HEK293 (cell line): Measurements from ENCODE around the gene MEX3A.

ENCODE experiments used
- FEZF1 ChIP-seq: fragments of 450-650 bp; formaldehyde crosslinking; IDR thresholded peaks from 2 replicates; pipeline ENCODE4 v1.5.1; 2016; ENCODE audit warnings: missing biosample characterization, missing genetic modification characterization
- HOXD13 ChIP-seq: sonication (generic); formaldehyde crosslinking; IDR thresholded peaks from 2 replicates; pipeline ENCODE4 v1.8.0; 2022; ENCODE audit warnings: missing genetic modification reagents, borderline replicate concordance
- PRDM4 ChIP-seq: fragments of 450-650 bp; formaldehyde crosslinking; IDR thresholded peaks from 2 replicates; pipeline ENCODE4 v1.5.1; 2017; ENCODE audit warnings: missing biosample characterization, missing genetic modification characterization
- SCRT2 ChIP-seq: fragments of 450-650 bp; formaldehyde crosslinking; IDR thresholded peaks from 2 replicates; pipeline ENCODE4 v1.5.1; 2016; ENCODE audit warnings: missing biosample characterization, missing genetic modification characterization
- YY1 ChIP-seq: fragments of 450-650 bp; formaldehyde crosslinking; IDR thresholded peaks from 2 replicates; pipeline ENCODE4 v1.5.1; 2018; ENCODE audit warnings: missing biosample characterization, missing genetic modification characterization
- ZBTB26 ChIP-seq: fragments of 450-650 bp; formaldehyde crosslinking; optimal IDR thresholded peaks from 2 replicates; pipeline ENCODE3; 2016; ENCODE audit warnings: missing biosample characterization, mild to moderate bottlenecking, missing genetic modification characterization
- ZBTB48 ChIP-seq: fragments of 450-650 bp; formaldehyde crosslinking; IDR thresholded peaks from 2 replicates; pipeline ENCODE4 v1.5.1; 2016; ENCODE audit warnings: missing biosample characterization, missing genetic modification characterization
- ZBTB6 ChIP-seq: fragments of 450-650 bp; formaldehyde crosslinking; IDR thresholded peaks from 2 replicates; pipeline ENCODE4 v1.5.1; 2017; ENCODE audit warnings: missing biosample characterization, missing genetic modification characterization
- ZNF121 ChIP-seq: fragments of 450-650 bp; formaldehyde crosslinking; IDR thresholded peaks from 2 replicates; pipeline ENCODE4 v1.5.1; 2016; ENCODE audit warnings: missing biosample characterization, missing genetic modification characterization
- ZNF146 ChIP-seq: fragments of 450-650 bp; formaldehyde crosslinking; IDR thresholded peaks from 2 replicates; pipeline ENCODE4 v1.5.1; 2016; ENCODE audit warnings: missing biosample characterization, missing genetic modification characterization
- ZNF155 ChIP-seq: fragments of 450-650 bp; formaldehyde crosslinking; IDR thresholded peaks from 2 replicates; pipeline ENCODE4 v1.5.1; 2016; ENCODE audit warnings: missing biosample characterization, missing genetic modification characterization
- ZNF175 ChIP-seq: fragments of 450-650 bp; formaldehyde crosslinking; IDR thresholded peaks from 2 replicates; pipeline ENCODE4 v1.5.1; 2016; ENCODE audit warnings: missing biosample characterization, missing genetic modification characterization
- ZNF221 ChIP-seq: fragments of 450-650 bp; formaldehyde crosslinking; IDR thresholded peaks from 2 replicates; pipeline ENCODE4 v1.5.1; 2017; ENCODE audit warnings: missing biosample characterization, missing genetic modification characterization, borderline replicate concordance
- ZNF394 ChIP-seq: fragments of 450-650 bp; formaldehyde crosslinking; IDR thresholded peaks from 2 replicates; pipeline ENCODE4 v1.5.1; 2016; ENCODE audit warnings: missing biosample characterization, missing genetic modification characterization, mild to moderate bottlenecking, moderate library complexity, borderline replicate concordance
- ZNF488 ChIP-seq: fragments of 450-650 bp; formaldehyde crosslinking; IDR thresholded peaks from 2 replicates; pipeline ENCODE4 v1.5.1; 2016; ENCODE audit warnings: missing biosample characterization, missing genetic modification characterization
- ZNF521 ChIP-seq: fragments of 450-650 bp; formaldehyde crosslinking; IDR thresholded peaks from 2 replicates; pipeline ENCODE4 v1.5.1; 2017; ENCODE audit warnings: missing biosample characterization, mild to moderate bottlenecking, missing genetic modification characterization
- ZNF530 ChIP-seq: fragments of 450-650 bp; formaldehyde crosslinking; IDR thresholded peaks from 2 replicates; pipeline ENCODE4 v1.5.1; 2016; ENCODE audit warnings: low read depth, missing biosample characterization, missing genetic modification characterization
- ZNF629 ChIP-seq: fragments of 450-650 bp; formaldehyde crosslinking; IDR thresholded peaks from 2 replicates; pipeline ENCODE4 v1.5.1; 2017; ENCODE audit warnings: missing biosample characterization, missing genetic modification characterization
- ZNF747 ChIP-seq: fragments of 450-650 bp; formaldehyde crosslinking; IDR thresholded peaks from 2 replicates; pipeline ENCODE4 v1.5.1; 2016; ENCODE audit warnings: missing biosample characterization, missing genetic modification characterization
- ZNF76 ChIP-seq: fragments of 450-650 bp; formaldehyde crosslinking; IDR thresholded peaks from 2 replicates; pipeline ENCODE4; 2016; ENCODE audit warnings: low read depth, missing biosample characterization, missing genetic modification characterization, borderline replicate concordance
- ZSCAN5A ChIP-seq: fragments of 450-650 bp; formaldehyde crosslinking; IDR thresholded peaks from 2 replicates; pipeline ENCODE4 v1.5.1; 2016; ENCODE audit warnings: missing biosample characterization, missing genetic modification characterization
- TF ChIP-seq, protein P1 (sequence below): fragments of 450-650 bp; formaldehyde crosslinking; IDR thresholded peaks from 2 replicates; pipeline ENCODE4 v1.5.1; 2016; ENCODE audit warnings: missing biosample characterization, missing genetic modification characterization
- TF ChIP-seq, protein P2 (sequence below): fragments of 450-650 bp; formaldehyde crosslinking; IDR thresholded peaks from 2 replicates; pipeline ENCODE4 v1.5.1; 2016; ENCODE audit warnings: missing biosample characterization, missing genetic modification characterization

Gene MEX3A

GRCh38 chr1:156054500-156055280, 27.6 kb downstream of the MEX3A start, which contains the start of gene LAMTOR2 (continued):
- peak; percentile 78 for TF ChIP-seq ZBTB26
- peak; percentile 27 for TF ChIP-seq YY1
- no peak for TF ChIP-seq ZNF530
- peak; percentile 53 for TF ChIP-seq ZSCAN5A (tag by site-specific recombination)
- TF ChIP-seq ZNF121 (tag by site-specific recombination), result no peak
- no peak for TF ChIP-seq SCRT2 (tag by site-specific recombination)
- no peak for TF ChIP-seq ZNF747
- no peak for TF ChIP-seq HOXD13
- TF ChIP-seq ZNF629, result peak; percentile 56
- TF ChIP-seq FEZF1, result peak; percentile 85
- no peak for TF ChIP-seq ZNF175 (tag by site-specific recombination)
- peak; percentile 97 for TF ChIP-seq ZBTB48
- TF ChIP-seq ZNF521, result no peak
- TF ChIP-seq ZNF221 (tag by site-specific recombination), result no peak
- no peak for TF ChIP-seq ZNF155 (tag by site-specific recombination)
- TF ChIP-seq, protein P1, sequence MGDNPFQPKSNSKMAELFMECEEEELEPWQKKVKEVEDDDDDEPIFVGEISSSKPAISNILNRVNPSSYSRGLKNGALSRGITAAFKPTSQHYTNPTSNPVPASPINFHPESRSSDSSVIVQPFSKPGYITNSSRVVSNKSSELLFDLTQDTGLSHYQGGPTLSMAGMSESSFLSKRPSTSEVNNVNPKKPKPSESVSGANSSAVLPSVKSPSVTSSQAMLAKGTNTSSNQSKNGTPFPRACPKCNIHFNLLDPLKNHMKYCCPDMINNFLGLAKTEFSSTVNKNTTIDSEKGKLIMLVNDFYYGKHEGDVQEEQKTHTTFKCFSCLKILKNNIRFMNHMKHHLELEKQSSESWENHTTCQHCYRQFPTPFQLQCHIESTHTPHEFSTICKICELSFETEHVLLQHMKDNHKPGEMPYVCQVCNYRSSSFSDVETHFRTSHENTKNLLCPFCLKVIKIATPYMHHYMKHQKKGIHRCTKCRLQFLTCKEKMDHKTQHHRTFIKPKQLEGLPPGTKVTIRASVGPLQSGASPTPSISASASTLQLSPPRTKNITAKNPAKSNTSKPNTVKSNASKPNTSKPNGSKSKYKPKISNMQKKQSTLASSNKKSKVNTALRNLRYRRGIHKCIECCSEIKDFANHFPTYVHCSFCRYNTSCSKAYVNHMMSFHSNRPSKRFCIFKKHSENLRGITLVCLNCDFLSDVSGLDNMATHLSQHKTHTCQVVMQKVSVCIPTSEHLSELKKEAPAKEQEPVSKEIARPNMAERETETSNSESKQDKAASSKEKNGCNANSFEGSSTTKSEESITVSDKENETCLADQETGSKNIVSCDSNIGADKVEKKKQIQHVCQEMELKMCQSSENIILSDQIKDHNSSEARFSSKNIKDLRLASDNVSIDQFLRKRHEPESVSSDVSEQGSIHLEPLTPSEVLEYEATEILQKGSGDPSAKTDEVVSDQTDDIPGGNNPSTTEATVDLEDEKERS, result no peak
- TF ChIP-seq ZNF76, result peak; percentile 99
- TF ChIP-seq, protein P2, sequence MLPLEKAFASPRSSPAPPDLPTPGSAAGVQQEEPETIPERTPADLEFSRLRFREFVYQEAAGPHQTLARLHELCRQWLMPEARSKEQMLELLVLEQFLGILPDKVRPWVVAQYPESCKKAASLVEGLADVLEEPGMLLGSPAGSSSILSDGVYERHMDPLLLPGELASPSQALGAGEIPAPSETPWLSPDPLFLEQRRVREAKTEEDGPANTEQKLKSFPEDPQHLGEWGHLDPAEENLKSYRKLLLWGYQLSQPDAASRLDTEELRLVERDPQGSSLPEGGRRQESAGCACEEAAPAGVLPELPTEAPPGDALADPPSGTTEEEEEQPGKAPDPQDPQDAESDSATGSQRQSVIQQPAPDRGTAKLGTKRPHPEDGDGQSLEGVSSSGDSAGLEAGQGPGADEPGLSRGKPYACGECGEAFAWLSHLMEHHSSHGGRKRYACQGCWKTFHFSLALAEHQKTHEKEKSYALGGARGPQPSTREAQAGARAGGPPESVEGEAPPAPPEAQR (tag by site-specific recombination), result 0 out of 2 replicates have a peak, but pooled peaks have one; percentile 21
- TF ChIP-seq ZNF146 (tag by site-specific recombination), result no peak
- TF ChIP-seq PRDM4 (tag by site-specific recombination), result no peak; the same call in 1 of the 2 replicates
- TF ChIP-seq ZBTB6, result no peak
- TF ChIP-seq ZNF394, result peak; percentile 79
- TF ChIP-seq ZNF488 (tag by site-specific recombination), result no peak
